ENCODE results near the gene JAM2. TPM values are rescaled to one million over a fixed set of nuclear protein-coding genes. Genes with fewer than 3 reads are reported as not detected.

JAM2 gene
- total RNA-seq, 1 experiment from 2014 or later, result 2.6 TPM

DNA sequence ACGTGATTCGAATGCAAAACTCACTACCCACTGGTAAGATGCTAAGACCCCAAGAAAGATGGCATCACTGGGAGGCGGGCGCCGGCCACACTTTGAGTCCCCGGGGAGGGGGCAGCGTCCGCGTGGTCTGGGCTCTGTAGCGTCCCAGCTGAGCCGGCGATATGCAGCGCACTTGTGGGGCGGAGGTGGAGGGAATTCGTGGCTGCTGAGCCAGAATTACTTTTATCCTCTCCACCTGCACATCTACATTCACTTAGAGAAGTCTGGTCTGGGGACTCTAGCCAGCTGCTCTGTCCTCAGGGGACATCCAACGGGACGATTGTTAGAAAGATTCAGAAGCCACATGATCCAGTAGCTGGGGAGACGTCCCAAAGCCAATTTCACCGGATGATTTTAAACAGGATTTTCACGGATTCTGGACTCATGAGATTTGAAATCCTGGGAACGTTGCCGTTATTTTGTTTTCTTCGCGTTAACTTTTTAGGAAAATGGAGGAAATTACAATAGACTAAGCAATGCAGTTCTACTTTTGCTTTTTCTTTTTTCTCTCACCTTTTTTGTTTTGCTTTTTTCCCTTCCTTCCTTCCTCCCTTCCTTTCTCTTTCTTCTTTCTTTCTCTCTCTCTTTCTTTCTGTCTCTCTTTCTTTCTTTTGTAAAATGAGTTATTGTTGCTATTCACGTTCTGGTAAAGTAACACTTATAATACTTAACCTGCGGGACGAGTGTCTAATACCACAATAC is 1.3 kb downstream of the JAM2 start:
- Histone ChIP-seq H4K20me1 (ENCODE audit: control insufficient read depth, insufficient read depth, insufficient read length) (no peaks in the 10 kb centered on the region), H3K23me2 (ENCODE audit: insufficient read length, low read depth, low read length, poor library complexity, severe bottlenecking) (peaks cover 12% of the 10 kb centered on the region), H4K91ac (ENCODE audit: insufficient read length, low read depth, low read length) (no peak overlapping the region), H3K4me1 (ENCODE audit: insufficient read depth, low read length) (no peaks in the 10 kb centered on the region), H2AK5ac (ENCODE audit: insufficient read length, low read length) (no peak overlapping the region), H3K14ac (ENCODE audit: insufficient read depth, low read length) (peak overlapping the region; percentile 27; the same call in 1 of the 2 replicates), H3K79me1 (ENCODE audit: insufficient read depth, low read depth, low read length, poor library complexity, severe bottlenecking) (no peaks in the 10 kb centered on the region), H2BK15ac (ENCODE audit: low read depth, low read length) (no peak overlapping the region), H3K27ac (ENCODE audit: insufficient read length, low read depth, low read length) (no peak overlapping the region), H3K9ac (ENCODE audit: extremely low read depth, insufficient read length, low read length) (peak overlapping the region; percentile 47), H4K5ac (ENCODE audit: insufficient read length, low read depth, low read length) (no peak overlapping the region), H2BK12ac (ENCODE audit: insufficient read length, low read depth, low read length) (no peak overlapping the region), H2BK120ac (ENCODE audit: low read depth, low read length, poor library complexity, severe bottlenecking) (no peak overlapping the region), H3K27me3 (ENCODE audit: insufficient read depth, low read length) (peaks cover 2% of the 10 kb centered on the region; the same call in 1 of the 2 replicates), H3K9me3 (ENCODE audit: control insufficient read depth, low read depth, low read length) (no peaks in the 10 kb centered on the region), H3K23ac (ENCODE audit: insufficient read length, low read depth, low read length) (no peak overlapping the region), H3K4ac (ENCODE audit: low read depth, low read length) (no peak overlapping the region), H2BK5ac (ENCODE audit: insufficient read length, low read length) (no peak overlapping the region), H3K56ac (ENCODE audit: insufficient read length, low read depth, low read length) (no peak overlapping the region), H3T11ph (ENCODE audit: low read length) (no peak overlapping the region), H4K8ac (replicated peaks; ENCODE audit: insufficient read length, low read depth, low read length) (no peak overlapping the region), H2AFZ (ENCODE audit: low read length) (peak overlapping the region; percentile 79), H2BK20ac (ENCODE audit: low read depth, low read length, poor library complexity, severe bottlenecking) (no peak overlapping the region), H3K4me2 (ENCODE audit: insufficient read depth, insufficient read length, low read length) (peak overlapping the region; percentile 53), H3K79me2 (ENCODE audit: insufficient read depth, low read length) (no peaks in the 10 kb centered on the region), H3K18ac (ENCODE audit: insufficient read length, low read depth, low read length) (no peak overlapping the region)
- TF ChIP-seq, protein P1, sequence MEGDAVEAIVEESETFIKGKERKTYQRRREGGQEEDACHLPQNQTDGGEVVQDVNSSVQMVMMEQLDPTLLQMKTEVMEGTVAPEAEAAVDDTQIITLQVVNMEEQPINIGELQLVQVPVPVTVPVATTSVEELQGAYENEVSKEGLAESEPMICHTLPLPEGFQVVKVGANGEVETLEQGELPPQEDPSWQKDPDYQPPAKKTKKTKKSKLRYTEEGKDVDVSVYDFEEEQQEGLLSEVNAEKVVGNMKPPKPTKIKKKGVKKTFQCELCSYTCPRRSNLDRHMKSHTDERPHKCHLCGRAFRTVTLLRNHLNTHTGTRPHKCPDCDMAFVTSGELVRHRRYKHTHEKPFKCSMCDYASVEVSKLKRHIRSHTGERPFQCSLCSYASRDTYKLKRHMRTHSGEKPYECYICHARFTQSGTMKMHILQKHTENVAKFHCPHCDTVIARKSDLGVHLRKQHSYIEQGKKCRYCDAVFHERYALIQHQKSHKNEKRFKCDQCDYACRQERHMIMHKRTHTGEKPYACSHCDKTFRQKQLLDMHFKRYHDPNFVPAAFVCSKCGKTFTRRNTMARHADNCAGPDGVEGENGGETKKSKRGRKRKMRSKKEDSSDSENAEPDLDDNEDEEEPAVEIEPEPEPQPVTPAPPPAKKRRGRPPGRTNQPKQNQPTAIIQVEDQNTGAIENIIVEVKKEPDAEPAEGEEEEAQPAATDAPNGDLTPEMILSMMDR (conservative IDR thresholded peaks at IDR 0.05), result no peak
- Mint-ChIP-seq H3K4me1 (peaks cover 21 to 22% of the 10 kb centered on the region in 2 experiments), H3K36me3 (ENCODE audit: insufficient read depth in 1 of 3, low read depth in 3 of 3) (no peaks in the 10 kb centered on the region; a peak in 1 of 7 replicates), H3K27me3 (ENCODE audit: low read depth) (peaks cover 58% of the 10 kb centered on the region), H3K9me3 (no peaks in the 10 kb centered on the region), H3K27ac (no peak overlapping the region), H3K4me3 (peak overlapping the region; percentile 47 to 79)
- no CpG with 5 or more reads among the region's 27 CpGs for WGBS (ENCODE audit: extremely low coverage, insufficient read length, low lambda C conversion rate)
- DNase-seq, result peak; percentile 58
